NCI-H345 (cell line): ENCODE measurements around the gene IPO13.

Experiments
- DNase-seq: peaks from one replicate; lab custom pipeline; 2025; lab: John Stamatoyannopoulos, UW

Gene IPO13

GRCh38 chr1:43930168-43930948 is 16.4 kb upstream of the IPO13 start:
- DNase-seq = no peak

GRCh38 chr1:43930949-43931275 is 15.8 kb upstream of the IPO13 start:
- DNase-seq = no peak

GRCh38 chr1:43931711-43932660 is 14.8 kb upstream of the IPO13 start:
- no peak for DNase-seq

GRCh38 chr1:43932786-43933385 is 13.9 kb upstream of the IPO13 start:
- DNase-seq = peak; percentile 51

- DNase-seq = peak; percentile 69
Measured at GRCh38 chr1:43933386-43934100, 13.2 kb upstream of the IPO13 start, which contains the start of gene ARTN. Gene ARTN (plus strand): TSS chr1:43933801. CDS start chr1:43935657, 1,856 bp downstream.

GRCh38 chr1:43934101-43934985 is 12.4 kb upstream of the IPO13 start:
- peak; percentile 57 for DNase-seq

- DNase-seq = no peak
Measured at GRCh38 chr1:43934986-43935324, 11.8 kb upstream of the IPO13 start.

GRCh38 chr1:43935711-43936427 is 10.9 kb upstream of the IPO13 start:
- no peak for DNase-seq

GRCh38 chr1:43936431-43937151 is 10.2 kb upstream of the IPO13 start:
- peak; percentile 14 for DNase-seq

- DNase-seq = no peak
Measured at GRCh38 chr1:43937179-43937865, 9.4 kb upstream of the IPO13 start.

- DNase-seq = no peak
Measured at GRCh38 chr1:43938383-43938782, 8.4 kb upstream of the IPO13 start.

GRCh38 chr1:43938892-43939587 is 7.7 kb upstream of the IPO13 start:
- no peak for DNase-seq

GRCh38 chr1:43942411-43942810 is 4.3 kb upstream of the IPO13 start:
- no peak for DNase-seq

GRCh38 chr1:43944860-43945259 is 1.9 kb upstream of the IPO13 start:
- DNase-seq = no peak

- no peak for DNase-seq
Measured at GRCh38 chr1:43945674-43946235, 995 bp upstream of the IPO13 start.

- no peak for DNase-seq
Measured at GRCh38 chr1:43947061-43947873, 517 bp downstream of the IPO13 start.

- DNase-seq = no peak
Measured at GRCh38 chr1:43947874-43948437, 1.2 kb downstream of the IPO13 start.
